K562 (cell line): ENCODE results near the gene AQP11. TPM values are rescaled to one million over a fixed set of nuclear protein-coding genes. Genes with fewer than 3 reads are reported as not detected.

ENCODE experiments used
- ATAC-seq: fragments of 200-7000 bp; cut with Tn5 transposase; 3 replicates; pipeline ENCODE4 v1.9.1; 2020; ENCODE audit warnings: moderate library complexity
- BruUV-seq: library from RNA; stranded (reverse); fragments of 400-500 nt; replicated peaks from 2 replicates; lab custom pipeline; 2021; lab: Mats Ljungman, UMichigan
- CTCF ChIA-PET: fragments of 300-600 bp; formaldehyde crosslinking; extraction: SDS; loops from one replicate; lab custom pipeline; 2021; ENCODE audit warnings: low intra/inter-chr PET ratio; lab: Yijun Ruan, JAX
- POLR2A ChIA-PET: fragments of 300-600, 350-650 bp; sonication (Branson Sonifier 250); formaldehyde crosslinking; extraction: SDS; loops from one replicate; lab custom pipeline; 2021; ENCODE audit warnings: antibody characterized with exemption, inconsistent platforms; lab: Yijun Ruan, JAX
- DNase-seq, 4 experiments: peaks; one replicate each; pipeline versions ENCODE4 v3.0.0 to v3.0.0-alpha.2; 2011 to 2018; ENCODE audit warnings: low spot score in 3 of 4, mixed read lengths in 3 of 4; ENCODE audit errors: extremely low read depth in 1 of 4
- FAIRE-seq: peaks from 2 replicates; lab custom pipeline; 2011; peaks lifted over from hg19 to GRCh38; lab: Jason Lieb, UNC
- H2AFZ ChIP-seq: 2 replicates; pipeline ENCODE4 v1.6.0; 2011; ENCODE audit warnings: low read depth, low read length, control low read depth, inconsistent platforms
- H3K27ac ChIP-seq: fragments of 200-600 bp; 3 replicates; pipeline ENCODE4 v1.8.0; 2011; ENCODE audit warnings: low read depth, mild to moderate bottlenecking, control low read depth, inconsistent platforms, low read length, moderate library complexity, mixed read lengths; ENCODE audit errors: extremely low read depth
- H3K27me3 ChIP-seq, 2 experiments: fragments of 300-600 bp in 1 of 2; 2 replicates in 1 of 2; 3 replicates in 1 of 2; pipeline versions ENCODE4 v1.6.0 to v1.8.0; 2011; ENCODE audit warnings: inconsistent platforms in 2 of 2, low read length in 2 of 2, mild to moderate bottlenecking in 1 of 2, mixed read lengths in 1 of 2, moderate library complexity in 1 of 2; ENCODE audit not compliant: control insufficient read depth in 2 of 2, insufficient read depth in 2 of 2
- H3K36me3 ChIP-seq: fragments of 300-600 bp; 3 replicates; pipeline ENCODE4 v1.8.0; 2011; ENCODE audit warnings: mild to moderate bottlenecking, low read length, inconsistent platforms; ENCODE audit not compliant: control insufficient read depth, insufficient read depth
- H3K4me1 ChIP-seq, 2 experiments: fragments of 200-600 bp in 1 of 2; replicated peaks in 1 of 2; 2 replicates in 1 of 2; 3 replicates in 1 of 2; pipeline versions ENCODE4 v1.5.1 to v1.8.0; 2011; ENCODE audit warnings: inconsistent platforms in 2 of 2, low read length in 2 of 2, mild to moderate bottlenecking in 1 of 2, mixed read lengths in 1 of 2, moderate library complexity in 1 of 2; ENCODE audit not compliant: control insufficient read depth in 2 of 2, insufficient read depth in 2 of 2
- H3K4me2 ChIP-seq: 2 replicates; pipeline ENCODE4 v1.6.1; 2011; ENCODE audit warnings: low read length, control low read depth, inconsistent platforms, mixed read lengths; ENCODE audit not compliant: insufficient read depth
- H3K4me3 ChIP-seq: fragments of 200-600 bp; sonication (generic), shearing (Covaris generic); 2 replicates; pipeline ENCODE4 v1.5.1; 2016; ENCODE audit warnings: control low read depth, inconsistent platforms
- H3K79me2 ChIP-seq: fragments of 200-600 bp; 3 replicates; pipeline ENCODE4 v1.8.0; 2011; ENCODE audit warnings: low read length, inconsistent platforms; ENCODE audit not compliant: control insufficient read depth, insufficient read depth
- H3K9ac ChIP-seq, 2 experiments: 2 replicates each; pipeline versions ENCODE4 v1.6.0 to v1.6.1; 2011; ENCODE audit warnings: low read depth in 2 of 2, low read length in 2 of 2, control low read depth in 1 of 2, inconsistent platforms in 1 of 2, mild to moderate bottlenecking in 1 of 2, mixed read lengths in 1 of 2; ENCODE audit not compliant: insufficient read depth in 1 of 2
- H3K9me1 ChIP-seq: one replicate; pipeline ENCODE4 v1.6.0; 2011; ENCODE audit warnings: inconsistent platforms, mild to moderate bottlenecking, low read length, moderate library complexity; ENCODE audit not compliant: control insufficient read depth, insufficient read depth
- H3K9me3 ChIP-seq: replicated peaks from 2 replicates; pipeline ENCODE4 v1.5.1; 2011; ENCODE audit warnings: low read depth, low read length, inconsistent platforms; ENCODE audit not compliant: control insufficient read depth, insufficient read depth
- H4K20me1 ChIP-seq: replicated peaks from 2 replicates; pipeline ENCODE4 v1.6.1; 2011; ENCODE audit warnings: low read length, inconsistent platforms, mixed read lengths; ENCODE audit not compliant: control insufficient read depth, insufficient read depth
- ARHGAP35 ChIP-seq: fragments of 450-650 bp; IDR thresholded peaks from 2 replicates; pipeline ENCODE4 v1.6.1; 2018; ENCODE audit not compliant: partially characterized antibody
- CTBP1 ChIP-seq: fragments of 450-650 bp; IDR thresholded peaks from 2 replicates; pipeline ENCODE4 v1.6.1; 2016; ENCODE audit warnings: borderline replicate concordance
- ESRRA ChIP-seq: fragments of 450-650 bp; IDR thresholded peaks from 2 replicates; pipeline ENCODE4 v1.6.1; 2014; ENCODE audit warnings: low read depth, mild to moderate bottlenecking, moderate library complexity, borderline replicate concordance
- ETS2 ChIP-seq: IDR thresholded peaks from 2 replicates; pipeline ENCODE4 v1.6.1; 2016; ENCODE audit warnings: borderline replicate concordance, missing genetic modification characterization, mild to moderate bottlenecking, moderate library complexity, missing compliant biosample characterization; ENCODE audit not compliant: poor library complexity, severe bottlenecking
- HDAC1 ChIP-seq, 2 experiments: fragments of 450-650 bp; IDR thresholded peaks; 2 replicates each; pipeline ENCODE4 v1.6.1; 2016 to 2017; ENCODE audit warnings: inconsistent platforms in 1 of 2, mild to moderate bottlenecking in 1 of 2, moderate library complexity in 1 of 2
- MTA2 ChIP-seq: fragments of 450-650 bp; IDR thresholded peaks from 2 replicates; pipeline ENCODE4 v1.6.1; 2016; ENCODE audit warnings: low read depth
- NFE2 ChIP-seq: IDR thresholded peaks from 2 replicates; pipeline ENCODE4 v1.6.1; 2014; ENCODE audit warnings: antibody characterized with exemption, low read depth
- SAFB2 ChIP-seq: fragments of 200-400 bp; formaldehyde crosslinking; IDR thresholded peaks from 2 replicates; pipeline ENCODE4 v1.6.1; 2018; ENCODE audit warnings: borderline replicate concordance, low read length, low read depth, moderate library complexity; ENCODE audit not compliant: severe bottlenecking
- TOE1 ChIP-seq, 2 experiments: fragments of 450-650 bp in 1 of 2; sonication (generic) in 1 of 2; formaldehyde crosslinking in 1 of 2; IDR thresholded peaks; 2 replicates each; pipeline versions ENCODE4 v1.7.1 to v1.8.0; 2016 to 2022; ENCODE audit warnings: borderline replicate concordance in 2 of 2, mild to moderate bottlenecking in 2 of 2, antibody characterized with exemption in 1 of 2, inconsistent platforms in 1 of 2, low read depth in 1 of 2, missing genetic modification reagents in 1 of 2, moderate library complexity in 1 of 2
- ZNF507 ChIP-seq: conservative IDR thresholded peaks from 2 replicates; pipeline ENCODE4 v1.6.1; 2017; ENCODE audit warnings: missing genetic modification characterization, missing compliant biosample characterization
- WGBS: fragments of 100-300 bp; shearing (Covaris generic); methylation state at CpG from one replicate; pipeline ENCODE4 v1.1.6; 2016; ENCODE audit warnings: low coverage, mixed read lengths; ENCODE audit not compliant: insufficient coverage; ENCODE audit errors: missing lambda C conversion rate; 5-methylcytosine and 5-hydroxymethylcytosine counted together
- in situ Hi-C: fragments of 300-500 bp; cut with MboI; formaldehyde crosslinking; loops from 4 replicates; pipeline ENCODE4 v1.15.0; 2018; ENCODE audit warnings: inconsistent platforms, mixed read lengths
- intact Hi-C: fragments of 100-400 bp; cut with micrococcal nuclease; formaldehyde crosslinking; loops from 2 replicates; pipeline ENCODE4 v1.14.2; 2022
- polyA plus RNA-seq, 8 experiments: library from polyadenylated mRNA; depleted of rRNA in 4 of 8; stranded (reverse) in 5 of 8; unstranded in 3 of 8; fragments of >200 nt; fragmentation: Nextera tagmentation in 2 of 8; fragmentation: Illumina TruSeq in 1 of 8; extraction: Ambion mirVana in 2 of 8; extraction: Trizol in 1 of 8; gene quantifications; 2 replicates each; pipeline versions ENCODE4 v1.2.1 to v1.2.3, GENCODE V29; 2011 to 2014; ENCODE audit warnings: inconsistent platforms in 1 of 8, missing spikeins in 1 of 8
- total RNA-seq, 7 experiments: library from RNA; depleted of rRNA in 6 of 7; stranded (reverse); fragments of >200 nt in 6 of 7; fragmentation: Illumina TruSeq in 2 of 7; extraction: Trizol in 2 of 7; gene quantifications; 2 replicates each; pipeline versions ENCODE4 v1.2.1 to v1.2.3, GENCODE V29; 2011 to 2021; ENCODE audit warnings: low replicate concordance in 1 of 7
- TF ChIP-seq, protein P1 (sequence below): fragments of 450-650 bp; formaldehyde crosslinking; IDR thresholded peaks from 2 replicates; pipeline ENCODE4 v1.4.0; 2022; ENCODE audit warnings: mild to moderate bottlenecking, moderate library complexity
- TF ChIP-seq, protein P2 (sequence below): sonication (generic); formaldehyde crosslinking; IDR thresholded peaks from 2 replicates; pipeline ENCODE4 v1.8.0; 2022; ENCODE audit warnings: mild to moderate bottlenecking, missing genetic modification reagents
- TF ChIP-seq, protein P3 (sequence below), 2 experiments: fragments of 450-650 bp; IDR thresholded peaks; 2 replicates each; pipeline ENCODE4 v1.6.1; 2016
- TF ChIP-seq, protein P4 (sequence below): sonication (generic); formaldehyde crosslinking; IDR thresholded peaks from 2 replicates; pipeline ENCODE4 v1.5.0; 2020; ENCODE audit warnings: missing genetic modification reagents
- TF ChIP-seq, protein P5 (sequence below), 2 experiments: fragments of 200-800 bp in 1 of 2; sonication (Bioruptor generic) in 1 of 2; sonication (generic) in 1 of 2; formaldehyde crosslinking in 1 of 2; IDR thresholded peaks in 1 of 2; conservative IDR thresholded peaks in 1 of 2; 2 replicates each; pipeline versions ENCODE4 v1.5.0 to v1.6.1; 2016 to 2020; ENCODE audit warnings: missing compliant biosample characterization in 1 of 2, missing genetic modification characterization in 1 of 2, missing genetic modification reagents in 1 of 2

The AQP11 gene
- total and polyA plus RNA-seq, 9 of the 15 experiments (the other 6 are each of a cell fraction or from before 2014, with no cell fraction given), result 0.09 to 1.0 (median 0.36) TPM

DNA sequence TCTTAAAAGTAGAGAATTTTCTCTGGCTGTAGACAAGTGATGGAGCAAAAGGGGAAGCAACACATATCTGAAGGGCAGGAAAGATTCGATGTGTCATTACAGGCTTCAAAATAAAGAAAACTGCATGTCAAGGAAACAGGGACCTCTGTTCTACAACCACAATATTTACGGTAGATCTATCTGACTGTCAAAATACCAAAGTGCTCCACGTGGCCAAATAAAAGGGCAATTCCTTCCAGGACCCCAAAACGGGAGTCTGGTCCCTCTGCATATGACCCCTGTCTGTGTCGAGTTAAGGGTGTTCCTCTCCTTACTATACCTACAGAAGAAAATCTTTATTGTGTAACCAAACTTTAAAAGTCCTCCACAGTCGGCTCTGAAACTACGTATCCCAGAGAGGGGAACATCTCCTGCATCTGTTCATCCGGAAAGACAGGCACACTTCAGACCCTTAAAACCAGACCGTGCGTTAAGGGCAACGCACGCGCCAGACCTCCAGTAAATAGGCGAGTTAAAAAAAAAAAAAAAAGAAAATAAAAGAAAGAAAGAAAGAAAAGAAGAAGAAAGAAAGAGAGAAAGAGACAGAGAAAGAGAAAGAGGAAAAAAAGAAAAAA, 47.1 kb downstream of the AQP11 start:
- no peak overlapping the region for H2AFZ ChIP-seq
- in situ Hi-C loops, result no loop called here
- no peak for FAIRE-seq
- H4K20me1 ChIP-seq, result 0 out of 2 replicates have a peak, but pooled peaks cover 5% of the 10 kb centered on the region
- DNase-seq, result peak in 3 of 4 experiments; percentile 20 to 35 (median 20)
- BruUV-seq, result TSS peak; percentile 70
- H3K27ac ChIP-seq, result peak overlapping the region; percentile 99
- ChIA-PET CTCF (no interaction called here), POLR2A (interaction anchor here (0.5 to 1.4 kb wide), 4 partner anchors 9 to 1313 kb away, joined by 3 read pairs; no protein-coding TSS in a partner anchor)
- 1% methylated on average over 14 of the region's 14 CpGs for WGBS
- H3K4me2 ChIP-seq, result peak overlapping the region; percentile 97
- intact Hi-C loops, result loop anchor here (2.0 kb wide), 1 partner anchor 184 kb away; the partner anchor contains the start of genes AAMDC and RSF1
- H3K4me3 ChIP-seq, result peak overlapping the region; percentile 87
- ATAC-seq, result peak; percentile 31
- H3K27me3 ChIP-seq, result no peaks in the 10 kb centered on the region
- H3K36me3 ChIP-seq, result peaks cover 37% of the 10 kb centered on the region
- H3K9me1 ChIP-seq, result no peaks in the 10 kb centered on the region
- peak overlapping the region; percentile 95 for H3K9ac ChIP-seq
- peaks cover 15 to 17% of the 10 kb centered on the region in 2 experiments for H3K4me1 ChIP-seq
- peaks cover 6% of the 10 kb centered on the region for H3K9me3 ChIP-seq
- H3K79me2 ChIP-seq, result peaks cover 60% of the 10 kb centered on the region
- TF ChIP-seq TOE1 (IDR thresholded peaks at IDR 0.05; ENCODE audit: borderline replicate concordance) (no peak), TOE1 (CRISPR knock-in tag; IDR thresholded peaks at IDR 0.05; ENCODE audit: borderline replicate concordance, low read depth) (no peak), HDAC1 (IDR thresholded peaks at IDR 0.05) (peak in 1 of 2 experiments; percentile 40; a peak in 1 of 4 replicates), CTBP1 (no peak), SAFB2 (no peak), ZNF507 (tag) (no peak), ESRRA (no peak), ARHGAP35 (no peak), ETS2 (tag) (no peak), MTA2 (peak; percentile 12; the same call in 1 of the 2 replicates), NFE2 (peak; percentile 27; the same call in 1 of the 2 replicates)
- TF ChIP-seq, protein P1, sequence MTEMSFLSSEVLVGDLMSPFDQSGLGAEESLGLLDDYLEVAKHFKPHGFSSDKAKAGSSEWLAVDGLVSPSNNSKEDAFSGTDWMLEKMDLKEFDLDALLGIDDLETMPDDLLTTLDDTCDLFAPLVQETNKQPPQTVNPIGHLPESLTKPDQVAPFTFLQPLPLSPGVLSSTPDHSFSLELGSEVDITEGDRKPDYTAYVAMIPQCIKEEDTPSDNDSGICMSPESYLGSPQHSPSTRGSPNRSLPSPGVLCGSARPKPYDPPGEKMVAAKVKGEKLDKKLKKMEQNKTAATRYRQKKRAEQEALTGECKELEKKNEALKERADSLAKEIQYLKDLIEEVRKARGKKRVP (CRISPR knock-in tag), result no peak
- TF ChIP-seq, protein P2, sequence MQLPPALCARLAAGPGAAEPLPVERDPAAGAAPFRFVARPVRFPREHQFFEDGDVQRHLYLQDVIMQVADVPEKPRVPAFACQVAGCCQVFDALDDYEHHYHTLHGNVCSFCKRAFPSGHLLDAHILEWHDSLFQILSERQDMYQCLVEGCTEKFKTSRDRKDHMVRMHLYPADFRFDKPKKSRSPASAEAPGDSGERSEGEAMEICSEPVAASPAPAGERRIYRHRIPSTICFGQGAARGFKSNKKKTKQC (CRISPR knock-in tag), result no peak
- TF ChIP-seq, protein P3, sequence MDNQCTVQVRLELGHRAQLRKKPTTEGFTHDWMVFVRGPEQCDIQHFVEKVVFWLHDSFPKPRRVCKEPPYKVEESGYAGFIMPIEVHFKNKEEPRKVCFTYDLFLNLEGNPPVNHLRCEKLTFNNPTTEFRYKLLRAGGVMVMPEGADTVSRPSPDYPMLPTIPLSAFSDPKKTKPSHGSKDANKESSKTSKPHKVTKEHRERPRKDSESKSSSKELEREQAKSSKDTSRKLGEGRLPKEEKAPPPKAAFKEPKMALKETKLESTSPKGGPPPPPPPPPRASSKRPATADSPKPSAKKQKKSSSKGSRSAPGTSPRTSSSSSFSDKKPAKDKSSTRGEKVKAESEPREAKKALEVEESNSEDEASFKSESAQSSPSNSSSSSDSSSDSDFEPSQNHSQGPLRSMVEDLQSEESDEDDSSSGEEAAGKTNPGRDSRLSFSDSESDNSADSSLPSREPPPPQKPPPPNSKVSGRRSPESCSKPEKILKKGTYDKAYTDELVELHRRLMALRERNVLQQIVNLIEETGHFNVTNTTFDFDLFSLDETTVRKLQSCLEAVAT (IDR thresholded peaks at IDR 0.05), result 0 out of 4 replicates have a peak, but pooled peaks of 1 of the 2 experiments have one; percentile 7
- TF ChIP-seq, protein P4, sequence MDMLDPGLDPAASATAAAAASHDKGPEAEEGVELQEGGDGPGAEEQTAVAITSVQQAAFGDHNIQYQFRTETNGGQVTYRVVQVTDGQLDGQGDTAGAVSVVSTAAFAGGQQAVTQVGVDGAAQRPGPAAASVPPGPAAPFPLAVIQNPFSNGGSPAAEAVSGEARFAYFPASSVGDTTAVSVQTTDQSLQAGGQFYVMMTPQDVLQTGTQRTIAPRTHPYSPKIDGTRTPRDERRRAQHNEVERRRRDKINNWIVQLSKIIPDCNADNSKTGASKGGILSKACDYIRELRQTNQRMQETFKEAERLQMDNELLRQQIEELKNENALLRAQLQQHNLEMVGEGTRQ, result 0 out of 2 replicates have a peak, but pooled peaks have one; percentile 4
- TF ChIP-seq, protein P5, sequence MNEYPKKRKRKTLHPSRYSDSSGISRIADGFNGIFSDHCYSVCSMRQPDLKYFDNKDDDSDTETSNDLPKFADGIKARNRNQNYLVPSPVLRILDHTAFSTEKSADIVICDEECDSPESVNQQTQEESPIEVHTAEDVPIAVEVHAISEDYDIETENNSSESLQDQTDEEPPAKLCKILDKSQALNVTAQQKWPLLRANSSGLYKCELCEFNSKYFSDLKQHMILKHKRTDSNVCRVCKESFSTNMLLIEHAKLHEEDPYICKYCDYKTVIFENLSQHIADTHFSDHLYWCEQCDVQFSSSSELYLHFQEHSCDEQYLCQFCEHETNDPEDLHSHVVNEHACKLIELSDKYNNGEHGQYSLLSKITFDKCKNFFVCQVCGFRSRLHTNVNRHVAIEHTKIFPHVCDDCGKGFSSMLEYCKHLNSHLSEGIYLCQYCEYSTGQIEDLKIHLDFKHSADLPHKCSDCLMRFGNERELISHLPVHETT (CRISPR knock-in tag; conservative IDR thresholded peaks at IDR 0.05 in 1 of 2, IDR thresholded peaks at IDR 0.05 in 1 of 2), result no peak
